ENCODE data around the gene MRPL12. TPM values are rescaled to one million over a fixed set of nuclear protein-coding genes. Genes with fewer than 3 reads are reported as not detected.

The MRPL12 gene
- total RNA-seq, 1 experiment from 2014 or later = 140 TPM

GRCh38 chr17:81683208-81683583 lies 20.0 kb upstream of the MRPL12 start:
- Histone ChIP-seq H2BK120ac (ENCODE audit: low read depth, low read length, poor library complexity, severe bottlenecking) (no peak overlapping the region), H3K79me1 (ENCODE audit: insufficient read depth, low read depth, low read length, poor library complexity, severe bottlenecking) (peaks cover 8% of the 10 kb centered on the region), H3K14ac (ENCODE audit: insufficient read depth, low read length) (peak overlapping the region; percentile 60; the same call in 1 of the 2 replicates), H3K9me3 (ENCODE audit: control insufficient read depth, low read depth, low read length) (no peaks in the 10 kb centered on the region), H3K4me2 (ENCODE audit: insufficient read depth, insufficient read length, low read length) (peak overlapping the region; percentile 91), H2BK15ac (ENCODE audit: low read depth, low read length) (no peak overlapping the region), H3K79me2 (ENCODE audit: insufficient read depth, low read length) (peaks cover 9% of the 10 kb centered on the region; the same call in 1 of the 2 replicates), H4K5ac (ENCODE audit: insufficient read length, low read depth, low read length) (no peak overlapping the region), H4K91ac (ENCODE audit: insufficient read length, low read depth, low read length) (no peak overlapping the region), H3K56ac (ENCODE audit: insufficient read length, low read depth, low read length) (no peak overlapping the region), H3K23ac (ENCODE audit: insufficient read length, low read depth, low read length) (no peak overlapping the region), H3K23me2 (ENCODE audit: insufficient read length, low read depth, low read length, poor library complexity, severe bottlenecking) (peaks cover 10% of the 10 kb centered on the region), H2AK5ac (ENCODE audit: insufficient read length, low read length) (no peak overlapping the region), H3T11ph (ENCODE audit: low read length) (no peak overlapping the region), H2BK5ac (ENCODE audit: insufficient read length, low read length) (no peak overlapping the region), H2BK12ac (ENCODE audit: insufficient read length, low read depth, low read length) (no peak overlapping the region), H4K8ac (replicated peaks; ENCODE audit: insufficient read length, low read depth, low read length) (no peak overlapping the region), H3K4me1 (ENCODE audit: insufficient read depth, low read length) (no peaks in the 10 kb centered on the region), H3K4ac (ENCODE audit: low read depth, low read length) (no peak overlapping the region), H3K9ac (ENCODE audit: extremely low read depth, insufficient read length, low read length) (peak overlapping the region; percentile 71), H2AFZ (ENCODE audit: low read length) (no peak overlapping the region), H3K27ac (ENCODE audit: insufficient read length, low read depth, low read length) (no peak overlapping the region), H4K20me1 (ENCODE audit: control insufficient read depth, insufficient read depth, insufficient read length) (no peaks in the 10 kb centered on the region), H2BK20ac (ENCODE audit: low read depth, low read length, poor library complexity, severe bottlenecking) (no peak overlapping the region), H3K18ac (ENCODE audit: insufficient read length, low read depth, low read length) (no peak overlapping the region), H3K27me3 (ENCODE audit: insufficient read depth, low read length) (no peaks in the 10 kb centered on the region)
- WGBS (ENCODE audit: extremely low coverage, insufficient read length, low lambda C conversion rate) = no CpG with 5 or more reads among the region's 37 CpGs
- peak overlapping the region; percentile 86 to 89 for H3K4me3 Mint-ChIP-seq
- no peak for DNase-seq
- no peak for TF ChIP-seq CTCF (conservative IDR thresholded peaks at IDR 0.05)
- H3K9me3 Mint-ChIP-seq = no peaks in the 10 kb centered on the region
- H3K27me3 Mint-ChIP-seq (ENCODE audit: low read depth) = no peaks in the 10 kb centered on the region
- H3K36me3 Mint-ChIP-seq (ENCODE audit: insufficient read depth in 1 of 3, low read depth in 3 of 3) = peaks cover 13 to 40% (median 32%) of the 10 kb centered on the region in 3 experiments
- peak overlapping the region in 2 of 3 experiments; percentile 30 to 74; a peak in 4 of 7 replicates for H3K27ac Mint-ChIP-seq
- H3K4me1 Mint-ChIP-seq = peaks cover 14 to 20% of the 10 kb centered on the region in 2 experiments

Measured in H9 (cell line).